D721Med (cell line): Measurements from ENCODE around the gene RAB7A.

Source experiments
- DNase-seq: peaks from one replicate; pipeline ENCODE4 v3.0.0; 2011; ENCODE audit warnings: low spot score; ENCODE audit not compliant: insufficient read length
- FAIRE-seq: peaks from 2 replicates; lab custom pipeline; 2011; peaks lifted over from hg19 to GRCh38; lab: Jason Lieb, UNC
- TF ChIP-seq, protein P1 (sequence below): IDR thresholded peaks from 2 replicates; pipeline ENCODE4 v1.5.1; 2012; ENCODE audit warnings: mild to moderate bottlenecking, control low read depth; ENCODE audit not compliant: insufficient read depth; ENCODE audit errors: missing control alignments

Gene RAB7A

DNA sequence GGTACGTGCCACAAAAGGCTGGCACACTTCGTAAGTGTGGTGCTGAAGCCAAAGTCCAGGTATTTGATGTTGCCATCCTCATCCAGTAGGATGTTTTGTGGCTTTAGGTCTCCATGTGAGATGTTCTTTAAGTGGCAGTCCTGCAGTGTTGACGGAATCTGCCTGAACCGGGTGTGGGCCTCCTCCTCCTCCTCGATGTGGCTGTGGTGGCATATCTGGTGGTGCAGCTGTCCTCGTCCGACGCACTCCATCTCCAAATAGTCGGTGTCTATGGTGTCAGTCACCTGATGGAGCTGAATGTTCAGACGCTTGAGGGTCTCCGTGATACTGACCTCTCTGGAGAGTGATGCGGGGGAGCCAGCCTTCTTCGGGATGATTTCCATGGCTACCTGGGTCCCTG, 123.0 kb downstream of the RAB7A start:
- TF ChIP-seq, protein P1, sequence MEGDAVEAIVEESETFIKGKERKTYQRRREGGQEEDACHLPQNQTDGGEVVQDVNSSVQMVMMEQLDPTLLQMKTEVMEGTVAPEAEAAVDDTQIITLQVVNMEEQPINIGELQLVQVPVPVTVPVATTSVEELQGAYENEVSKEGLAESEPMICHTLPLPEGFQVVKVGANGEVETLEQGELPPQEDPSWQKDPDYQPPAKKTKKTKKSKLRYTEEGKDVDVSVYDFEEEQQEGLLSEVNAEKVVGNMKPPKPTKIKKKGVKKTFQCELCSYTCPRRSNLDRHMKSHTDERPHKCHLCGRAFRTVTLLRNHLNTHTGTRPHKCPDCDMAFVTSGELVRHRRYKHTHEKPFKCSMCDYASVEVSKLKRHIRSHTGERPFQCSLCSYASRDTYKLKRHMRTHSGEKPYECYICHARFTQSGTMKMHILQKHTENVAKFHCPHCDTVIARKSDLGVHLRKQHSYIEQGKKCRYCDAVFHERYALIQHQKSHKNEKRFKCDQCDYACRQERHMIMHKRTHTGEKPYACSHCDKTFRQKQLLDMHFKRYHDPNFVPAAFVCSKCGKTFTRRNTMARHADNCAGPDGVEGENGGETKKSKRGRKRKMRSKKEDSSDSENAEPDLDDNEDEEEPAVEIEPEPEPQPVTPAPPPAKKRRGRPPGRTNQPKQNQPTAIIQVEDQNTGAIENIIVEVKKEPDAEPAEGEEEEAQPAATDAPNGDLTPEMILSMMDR, result no peak
- FAIRE-seq (no peak), DNase-seq (no peak)

DNA sequence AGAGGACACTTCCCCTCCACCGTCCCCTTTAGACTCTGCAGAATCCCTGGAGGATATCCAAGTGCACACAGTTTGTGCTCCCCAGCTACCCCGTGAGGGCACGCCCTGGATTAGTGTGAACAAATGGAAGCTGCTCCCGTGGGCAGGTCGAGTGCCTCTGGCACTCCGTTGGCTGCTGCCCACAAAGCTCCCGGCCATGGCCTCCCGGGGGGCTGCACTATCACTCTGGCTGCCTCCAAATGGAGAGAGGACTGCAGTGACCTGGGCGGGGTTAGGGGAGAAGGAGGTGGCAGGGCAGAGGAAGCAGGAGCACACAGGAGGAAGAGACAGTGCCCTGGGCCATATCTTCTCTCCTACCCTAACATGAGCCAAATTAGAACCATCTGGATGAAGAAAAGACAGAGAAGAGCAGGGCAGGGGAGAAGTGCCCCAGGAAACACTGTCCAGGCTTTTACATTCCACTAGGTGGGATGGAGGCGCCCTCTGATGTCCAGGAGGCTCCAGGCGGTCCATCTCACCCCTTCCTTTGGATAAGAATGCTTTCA, 124.0 kb downstream of the RAB7A start:
- TF ChIP-seq, protein P1, result no peak
- no peak for DNase-seq
- FAIRE-seq, result no peak

DNA sequence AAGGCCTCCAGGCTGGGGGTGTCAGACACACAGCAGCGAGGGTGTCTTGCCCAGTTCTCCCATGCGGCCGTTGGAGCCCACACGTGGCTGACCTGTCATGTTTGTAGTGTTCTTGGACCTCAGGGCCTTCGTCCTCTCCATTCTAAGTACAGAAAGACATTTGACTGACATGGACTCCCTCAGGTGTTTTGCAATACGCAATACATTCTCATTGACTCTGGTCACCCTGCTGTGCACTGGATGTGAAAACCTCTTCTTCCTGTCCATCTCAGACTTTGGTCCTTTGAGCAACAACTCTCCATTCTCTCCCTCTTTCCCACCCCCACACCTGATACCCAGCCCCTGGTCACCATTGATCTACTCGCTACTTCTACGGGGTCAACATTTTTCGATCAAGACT, 124.6 kb downstream of the RAB7A start:
- no peak for DNase-seq
- TF ChIP-seq, protein P1, result no peak
- FAIRE-seq, result no peak

DNA sequence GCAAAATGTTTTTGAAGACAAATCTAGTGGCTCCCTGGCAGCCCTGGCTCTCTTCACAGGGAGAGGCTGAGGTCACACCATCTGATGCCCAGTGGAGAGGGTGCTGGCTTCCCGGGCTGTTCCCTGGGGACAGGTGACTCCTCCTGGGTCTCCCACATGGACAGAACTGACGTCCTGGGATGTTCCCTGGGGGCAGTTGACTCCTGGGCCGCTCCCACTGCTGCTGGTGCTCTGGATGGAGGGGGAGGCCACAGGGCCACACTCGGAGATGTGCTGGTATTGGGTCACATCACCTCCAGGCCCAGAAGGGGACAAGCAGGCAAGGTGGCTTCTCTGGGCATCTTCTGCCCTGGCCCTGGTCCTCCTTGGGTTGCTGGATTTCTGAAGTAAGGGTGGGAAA, 125.6 kb downstream of the RAB7A start:
- FAIRE-seq (no peak), DNase-seq (no peak)
- TF ChIP-seq, protein P1, result no peak

DNA sequence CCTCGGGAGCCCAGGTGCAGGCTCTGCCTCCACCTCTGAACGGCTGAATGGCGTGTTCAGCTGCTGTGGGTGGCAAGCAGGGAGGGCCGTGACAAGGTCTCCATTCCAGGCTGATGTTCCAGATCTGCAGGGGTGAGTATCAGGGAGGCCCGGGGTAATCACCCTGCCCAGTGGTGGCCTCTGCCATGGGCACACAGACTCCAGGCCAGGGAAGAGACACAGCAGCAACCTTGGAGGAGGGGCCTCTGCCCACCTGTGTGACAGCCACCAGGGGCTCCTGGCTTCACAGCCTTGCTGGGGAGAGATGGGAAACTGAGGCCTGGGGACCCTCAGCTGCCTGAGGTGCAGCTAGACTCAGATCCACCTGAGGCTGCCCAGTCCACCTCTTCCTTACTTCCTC, 127.8 kb downstream of the RAB7A start:
- TF ChIP-seq, protein P1, result no peak
- FAIRE-seq (no peak), DNase-seq (no peak)

DNA sequence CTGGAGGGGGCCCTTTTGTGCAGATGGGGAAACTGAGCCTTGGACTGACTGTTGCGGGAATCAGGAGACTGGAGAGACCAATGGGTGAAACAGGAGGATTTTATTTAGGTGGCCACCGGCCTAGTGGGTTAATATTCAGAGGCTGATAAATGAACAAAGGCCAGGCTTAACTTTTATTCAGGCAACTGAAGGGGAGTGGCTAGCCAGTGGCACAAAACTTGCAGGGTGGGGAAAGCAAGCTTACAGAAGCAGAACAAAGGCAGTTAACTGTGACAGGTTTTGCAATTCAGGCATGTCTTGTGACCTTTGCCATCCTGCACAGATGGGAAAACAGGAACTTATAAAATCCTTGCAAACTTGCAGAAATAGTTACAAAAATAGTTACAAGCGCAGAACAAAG, 128.5 kb downstream of the RAB7A start:
- DNase-seq, result no peak

DNA sequence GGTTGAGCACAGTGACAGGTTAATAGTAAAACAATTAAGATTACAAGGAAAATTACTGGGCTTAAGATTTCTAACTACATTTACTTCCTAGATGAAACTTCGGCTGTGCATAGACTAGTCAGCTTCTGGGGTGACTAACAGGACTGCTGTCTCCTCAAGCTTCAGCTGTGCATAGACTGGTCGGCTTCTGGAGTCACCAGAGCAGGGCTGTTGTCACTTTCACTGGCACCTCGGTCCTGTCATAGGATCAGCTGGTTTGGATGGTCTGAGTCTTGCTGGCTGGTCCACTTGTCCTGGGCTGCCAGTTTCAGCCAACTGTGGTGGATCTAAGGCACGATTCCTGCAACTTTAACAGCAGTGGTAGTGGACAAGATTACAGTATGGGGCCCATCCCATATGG, 129.6 kb downstream of the RAB7A start:
- TF ChIP-seq, protein P1, result no peak
- FAIRE-seq (no peak), DNase-seq (no peak)

More for the DNA sequence above, 128.5 kb downstream of the RAB7A start:
- no peak for FAIRE-seq
- TF ChIP-seq, protein P1, result no peak
